H1 (cell line): Measurements from ENCODE around the gene SKAP1. TPM values are rescaled to one million over a fixed set of nuclear protein-coding genes. Genes with fewer than 3 reads are reported as not detected.

ENCODE experiments used
- BACH1 ChIP-seq: IDR thresholded peaks from 2 replicates; pipeline ENCODE4 v1.6.1; 2012; ENCODE audit warnings: low read length, improper control_type of control experiment
- CBX8 ChIP-seq: fragments of 300-800, 300-1000 bp; sonication (generic); IDR thresholded peaks from 2 replicates; pipeline ENCODE4 v1.7.1; 2016; ENCODE audit warnings: low read depth, low read length, borderline replicate concordance
- CHD7 ChIP-seq: fragments of 300-600 bp; sonication (generic); IDR thresholded peaks from 2 replicates; pipeline ENCODE4 v1.7.1; 2012; ENCODE audit warnings: low read length, moderate library complexity, mild to moderate bottlenecking, inconsistent platforms; ENCODE audit not compliant: insufficient replicate concordance
- CTCF ChIP-seq, 3 experiments: IDR thresholded peaks; 1 replicate in 2 of 3; 2 replicates in 1 of 3; pipeline versions ENCODE4 v1.5.1 to v1.6.1; 2011; ENCODE audit warnings: low read length in 3 of 3, mild to moderate bottlenecking in 3 of 3, inconsistent platforms in 2 of 3, low read depth in 1 of 3, moderate library complexity in 1 of 3; ENCODE audit not compliant: insufficient read depth in 1 of 3; ENCODE audit errors: control extremely low read depth in 1 of 3
- KDM5A ChIP-seq: fragments of 200-600 bp; IDR thresholded peaks from 2 replicates; pipeline ENCODE4 v1.7.1; 2012; ENCODE audit warnings: mild to moderate bottlenecking, low read length, inconsistent platforms, mixed read lengths
- RBBP5 ChIP-seq: IDR thresholded peaks from 2 replicates; pipeline ENCODE4 v1.7.1; 2012; ENCODE audit warnings: low read depth, mild to moderate bottlenecking, inconsistent platforms, low read length, moderate library complexity, borderline replicate concordance
- RFX5 ChIP-seq: IDR thresholded peaks from 2 replicates; pipeline ENCODE4 v1.6.1; 2011; ENCODE audit warnings: low read depth, low read length, improper control_type of control experiment, borderline replicate concordance
- YY1 ChIP-seq: IDR thresholded peaks from 2 replicates; pipeline ENCODE4 v1.6.1; 2011; ENCODE audit warnings: low read depth, mild to moderate bottlenecking, low read length
- polyA plus RNA-seq, 7 experiments: library from polyadenylated mRNA; depleted of rRNA in 3 of 7; stranded (reverse) in 5 of 7; unstranded in 2 of 7; fragments of >200 nt in 5 of 7; fragments of 200-250 nt in 2 of 7; gene quantifications; 1 replicate in 5 of 7; 2 replicates in 1 of 7; 4 replicates in 1 of 7; pipeline versions ENCODE4 v1.2.1 to v1.2.3, GENCODE V29; 2011 to 2013; ENCODE audit warnings: missing spikeins in 2 of 7, mixed read lengths in 2 of 7
- total RNA-seq: library from RNA; stranded (reverse); fragmentation: NEBNext Ultra II Directional; extraction: Animal tissue kit (Norgen Biotek cat#: 25700); gene quantifications from 2 replicates; pipeline ENCODE4 v1.2.1, GENCODE V29; 2021

The SKAP1 gene
- total and polyA plus RNA-seq, 2 of the 8 experiments (the other 6 are each of a cell fraction or from before 2014, with no cell fraction given) = not detected

GRCh38 chr17:48393283-48393682 lies 36.7 kb downstream of the SKAP1 start (continued):
- no peak for TF ChIP-seq CHD7
- TF ChIP-seq BACH1 = no peak
- TF ChIP-seq CBX8 = no peak
- no peak for TF ChIP-seq YY1
- no peak for TF ChIP-seq RFX5
- no peak for TF ChIP-seq KDM5A
- TF ChIP-seq CTCF (IDR thresholded peaks at IDR 0.05; ENCODE audit: control extremely low read depth in 1 of 3, insufficient read depth in 1 of 3, low read depth in 1 of 3, low read length in 3 of 3) = no peak
- no peak for TF ChIP-seq RBBP5
